Kidney capillary endothelial cell (primary cell): ENCODE measurements around the gene TUT1.

Experiments used
- DNase-seq: peaks from one replicate; pipeline ENCODE4 v3.0.0-alpha.2; 2018; ENCODE audit warnings: low spot score

Gene TUT1

DNA sequence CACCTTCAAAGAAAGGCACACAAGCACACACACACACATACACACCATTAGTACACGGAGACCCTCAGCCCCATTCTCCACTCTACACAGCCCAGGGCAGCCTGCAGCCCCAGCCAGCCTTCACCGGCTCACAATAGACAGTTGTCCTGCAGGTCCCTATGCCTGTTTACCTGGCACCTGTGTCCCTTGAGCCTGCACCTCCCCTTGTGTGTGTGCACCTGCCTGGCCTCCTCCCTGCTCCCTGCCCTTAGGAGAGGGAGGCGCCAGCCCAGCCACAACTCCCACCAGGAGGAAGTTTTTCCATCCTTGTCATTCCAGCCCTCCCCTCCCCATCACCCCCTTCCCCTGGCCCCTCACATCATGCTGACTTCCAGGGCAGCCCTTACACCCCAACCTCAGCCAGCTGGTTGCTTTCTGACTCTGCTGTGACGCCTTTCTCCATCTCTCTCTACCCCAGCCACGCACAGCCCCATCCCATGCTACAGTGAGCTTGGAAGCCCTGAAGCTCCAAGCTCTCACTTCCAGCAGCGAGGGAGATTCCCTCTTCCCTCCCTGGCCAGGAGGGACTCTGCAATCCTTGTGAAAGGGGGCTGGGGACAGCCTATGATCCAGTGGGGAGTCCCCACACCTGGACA lies 49.1 kb downstream of the TUT1 start:
- no peak for DNase-seq

- DNase-seq: peak; percentile 84
These were observed 50.3 kb downstream of the TUT1 start for GRCh38 chr11:62540804-62541701.

DNA sequence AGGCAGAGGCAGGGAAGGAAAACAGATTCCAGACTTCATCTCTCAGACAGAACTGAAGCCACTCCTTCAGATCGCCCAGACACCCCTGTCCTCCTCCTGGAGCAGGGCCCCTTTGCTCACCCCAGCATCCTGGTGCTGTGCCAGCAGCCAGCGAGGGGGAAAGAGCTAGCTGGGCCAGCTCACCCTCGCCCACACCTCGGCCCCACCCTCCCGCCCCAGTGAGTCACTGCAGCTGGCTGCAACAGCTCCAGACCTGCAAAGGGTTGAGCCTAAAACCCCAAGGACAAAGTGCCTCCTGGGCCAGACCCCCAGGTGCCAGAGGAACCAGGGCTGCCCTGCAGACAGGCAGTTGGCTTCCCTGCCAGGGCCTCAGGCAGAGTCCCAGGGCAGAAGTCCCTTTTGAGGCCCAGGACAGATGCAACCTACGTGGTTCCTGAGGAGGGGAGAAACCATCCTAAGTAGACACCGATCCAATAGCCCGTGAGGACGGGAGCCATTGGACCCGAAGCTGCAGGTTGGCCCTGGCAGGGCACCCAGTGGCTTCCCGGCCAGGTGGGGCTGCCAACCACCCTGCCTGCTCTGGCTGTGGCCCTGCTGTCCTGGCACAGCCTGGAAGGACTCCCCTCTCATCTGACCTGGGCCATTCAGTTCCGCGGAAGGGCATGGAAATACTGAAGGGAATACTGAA lies 51.9 kb downstream of the TUT1 start:
- peak; percentile 71 for DNase-seq

DNA sequence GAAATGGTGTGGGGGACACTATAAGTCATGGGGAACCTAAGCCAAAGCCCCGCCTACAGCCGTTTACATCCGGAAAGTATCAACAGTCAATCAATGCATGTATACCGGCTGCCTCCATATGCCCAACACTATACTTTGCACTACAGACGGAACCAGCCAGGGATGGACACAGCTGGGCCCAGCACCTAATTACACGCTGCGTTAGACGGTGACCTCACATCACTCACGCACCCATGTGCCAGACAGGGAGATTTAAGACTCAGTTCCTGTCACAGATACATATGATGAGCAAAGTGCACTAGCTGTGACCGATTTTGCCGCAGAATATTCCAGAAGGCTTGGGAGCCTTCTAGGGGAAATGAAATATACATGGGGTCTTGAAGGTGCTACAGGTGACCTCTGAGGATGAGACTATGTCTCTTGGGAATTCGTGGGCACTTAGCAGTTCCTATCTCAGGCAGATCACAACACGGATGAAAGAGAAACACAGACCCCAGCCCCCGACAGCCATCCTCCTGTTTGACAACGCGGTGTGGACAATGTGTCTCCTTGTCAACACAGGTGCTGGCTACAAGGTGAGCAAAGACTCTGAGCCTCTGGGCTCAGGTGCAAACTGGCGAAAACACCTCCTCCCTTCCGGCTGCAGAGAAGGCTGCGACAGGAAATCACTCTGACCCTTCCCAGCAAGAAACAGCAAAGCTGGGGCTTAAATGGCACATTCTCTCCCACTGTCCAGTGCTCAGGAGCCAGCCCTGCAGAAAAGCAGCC lies 52.7 kb downstream of the TUT1 start:
- DNase-seq: no peak

DNA sequence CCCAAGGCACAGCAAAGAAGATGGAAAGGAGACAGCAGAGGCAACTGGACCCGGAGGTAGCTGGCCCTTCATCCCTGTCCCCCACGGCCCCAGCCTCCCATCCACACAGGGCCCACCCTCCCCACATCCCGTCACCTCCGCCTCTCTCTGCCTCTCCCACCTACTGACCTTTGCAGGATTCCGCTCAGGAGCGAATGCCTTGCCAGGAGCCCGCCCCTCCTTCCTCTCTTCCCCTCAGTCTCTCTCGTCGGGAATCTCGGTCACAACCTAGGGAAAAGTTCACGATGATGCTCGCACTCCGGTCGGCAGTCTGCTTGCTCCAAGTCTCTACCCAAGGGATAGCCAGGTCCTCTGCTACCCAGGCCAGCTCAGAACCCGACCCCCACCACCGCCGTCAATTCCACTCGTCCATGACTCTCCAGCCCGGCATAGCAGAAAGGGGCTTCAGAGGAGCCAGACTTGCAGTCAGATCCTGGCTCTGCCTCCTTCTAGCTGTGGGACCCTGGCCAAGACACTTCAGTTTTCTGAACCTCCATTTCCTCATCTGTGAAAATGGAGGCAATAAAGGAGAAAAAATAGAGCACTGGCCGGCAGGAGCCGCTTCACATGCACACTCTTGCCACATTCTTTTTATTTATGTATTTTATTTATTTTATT lies 54.9 kb downstream of the TUT1 start:
- DNase-seq: no peak

DNA sequence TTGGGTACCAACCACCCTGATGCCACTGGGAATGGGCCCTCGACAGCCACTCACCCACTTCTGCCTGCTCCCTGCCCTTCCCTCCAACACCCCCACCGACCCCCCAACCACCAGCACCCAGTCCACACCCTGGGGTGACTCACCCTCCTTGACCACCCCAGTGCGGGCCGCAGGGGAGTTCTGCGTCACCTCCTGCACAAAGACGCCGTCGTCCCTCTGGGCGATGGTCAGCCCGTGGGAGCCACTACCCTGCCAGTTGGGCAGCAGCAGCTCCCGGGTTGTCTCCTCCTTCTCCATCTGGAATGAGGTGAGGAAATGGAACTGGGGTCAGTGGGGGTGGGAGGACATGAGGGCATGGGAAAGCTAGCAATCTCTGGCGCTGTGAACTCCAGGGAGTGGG lies 55.5 kb downstream of the TUT1 start:
- DNase-seq: no peak

GRCh38 chr11:62534779-62535545 lies 56.4 kb downstream of the TUT1 start:
- DNase-seq: no peak

GRCh38 chr11:62532096-62532495 lies 59.2 kb downstream of the TUT1 start:
- DNase-seq: no peak
